Karpas-422 (cell line): ENCODE results near the gene SYNGR2. TPM values are rescaled to one million over a fixed set of nuclear protein-coding genes. Genes with fewer than 3 reads are reported as not detected.

Experiments used
- DNase-seq: peaks from one replicate; pipeline ENCODE4 v3.0.0-alpha.2; 2015
- H2AFZ ChIP-seq: fragments of 200-600 bp; sonication (generic); 2 replicates; pipeline ENCODE4 v1.6.1; 2014; ENCODE audit warnings: antibody characterized with exemption, low read length, mixed read lengths
- H3K27ac ChIP-seq: fragments of 200-600 bp; sonication (generic); 2 replicates; pipeline ENCODE4 v1.5.1; 2014; ENCODE audit warnings: mild to moderate bottlenecking, low read length, moderate library complexity
- H3K27me3 ChIP-seq: fragments of 200-600 bp; sonication (generic); 2 replicates; pipeline ENCODE4 v1.6.1; 2014; ENCODE audit warnings: low read length, mixed read lengths
- H3K36me3 ChIP-seq: fragments of 200-600 bp; sonication (generic); 2 replicates; pipeline ENCODE4 v1.6.1; 2014; ENCODE audit warnings: low read length, mixed read lengths; ENCODE audit not compliant: insufficient read depth
- H3K4me1 ChIP-seq: fragments of 200-600 bp; sonication (generic); 2 replicates; pipeline ENCODE4 v1.6.1; 2014; ENCODE audit warnings: mild to moderate bottlenecking, low read length, mixed read lengths
- H3K4me2 ChIP-seq: fragments of 200-600 bp; sonication (generic); 2 replicates; pipeline ENCODE4 v1.6.1; 2014; ENCODE audit warnings: low read length, low read depth, mild to moderate bottlenecking; ENCODE audit not compliant: poor library complexity, severe bottlenecking
- H3K4me3 ChIP-seq: fragments of 200-600 bp; sonication (generic); 2 replicates; pipeline ENCODE4 v1.5.1; 2014; ENCODE audit warnings: mild to moderate bottlenecking, antibody characterized with exemption, low read length, mixed read lengths
- H3K79me2 ChIP-seq: fragments of 200-600 bp; sonication (generic); 2 replicates; pipeline ENCODE4 v1.6.1; 2014; ENCODE audit warnings: mild to moderate bottlenecking, low read length, mixed read lengths
- H3K9ac ChIP-seq: fragments of 200-600 bp; sonication (generic); 2 replicates; pipeline ENCODE4 v1.6.0; 2014; ENCODE audit warnings: low read length
- H3K9me2 ChIP-seq: fragments of 200-600 bp; sonication (generic), shearing (Covaris generic); replicated peaks from 2 replicates; pipeline ENCODE4 v1.6.0; 2014; ENCODE audit warnings: mild to moderate bottlenecking, low read length, moderate library complexity; ENCODE audit not compliant: insufficient read depth
- H3K9me3 ChIP-seq: fragments of 300-700, 200-600 bp; sonication (generic); 2 replicates; pipeline ENCODE4 v1.6.1; 2014; ENCODE audit warnings: low read length, mixed read lengths
- H4K20me1 ChIP-seq: fragments of 200-600 bp; sonication (generic); 2 replicates; pipeline ENCODE4 v1.6.1; 2014; ENCODE audit warnings: mild to moderate bottlenecking, antibody characterized with exemption, low read length, low read depth; ENCODE audit not compliant: insufficient read depth
- total RNA-seq: library from RNA; depleted of rRNA; stranded (reverse); fragments of >200 nt; shearing (Covaris generic); gene quantifications from 2 replicates; pipeline ENCODE4 v1.2.3, GENCODE V29; 2014; ENCODE audit warnings: low replicate concordance

The SYNGR2 gene
- total RNA-seq, 1 experiment from 2014 or later = 31.9 TPM

- no peaks in the 10 kb centered on the region for H3K9me3 ChIP-seq
- H3K36me3 ChIP-seq = peaks cover 46% of the 10 kb centered on the region
- no peak overlapping the region for H3K4me2 ChIP-seq
- no peak overlapping the region for H3K27ac ChIP-seq
- DNase-seq = no peak
- H3K27me3 ChIP-seq = no peaks in the 10 kb centered on the region
- no peak overlapping the region for H3K9ac ChIP-seq
- H4K20me1 ChIP-seq = 0 out of 2 replicates have a peak, but pooled peaks cover 12% of the 10 kb centered on the region
- H3K79me2 ChIP-seq = peaks cover 42% of the 10 kb centered on the region
- H3K4me3 ChIP-seq = no peak overlapping the region
- H3K9me2 ChIP-seq = no peaks in the 10 kb centered on the region
- no peak overlapping the region for H2AFZ ChIP-seq
- H3K4me1 ChIP-seq = peaks cover 28% of the 10 kb centered on the region
These were observed 28.3 kb downstream of the SYNGR2 start for GRCh38 chr17:78196716-78197115.

GRCh38 chr17:78197147-78197832, 28.9 kb downstream of the SYNGR2 start:
- H3K27me3 ChIP-seq = no peaks in the 10 kb centered on the region
- H3K4me2 ChIP-seq = no peak overlapping the region
- H2AFZ ChIP-seq = no peak overlapping the region
- peaks cover 42% of the 10 kb centered on the region for H3K79me2 ChIP-seq
- no peaks in the 10 kb centered on the region for H3K9me2 ChIP-seq
- H4K20me1 ChIP-seq = 0 out of 2 replicates have a peak, but pooled peaks cover 12% of the 10 kb centered on the region
- no peak overlapping the region for H3K27ac ChIP-seq
- H3K4me1 ChIP-seq = peaks cover 22% of the 10 kb centered on the region
- H3K4me3 ChIP-seq = no peak overlapping the region
- H3K9ac ChIP-seq = no peak overlapping the region
- H3K36me3 ChIP-seq = peaks cover 46% of the 10 kb centered on the region
- no peaks in the 10 kb centered on the region for H3K9me3 ChIP-seq
- no peak for DNase-seq

- Histone ChIP-seq H3K27ac (no peak overlapping the region), H3K9ac (no peak overlapping the region), H3K36me3 (peaks cover 41% of the 10 kb centered on the region)
These were observed 32.1 kb downstream of the SYNGR2 start for GRCh38 chr17:78200451-78200850.

GRCh38 chr17:78202666-78203065, 34.3 kb downstream of the SYNGR2 start:
- no peak for DNase-seq

More at GRCh38 chr17:78200451-78200850, 32.1 kb downstream of the SYNGR2 start:
- Histone ChIP-seq H4K20me1 (0 out of 2 replicates have a peak, but pooled peaks cover 12% of the 10 kb centered on the region), H3K9me2 (no peaks in the 10 kb centered on the region), H3K27me3 (no peaks in the 10 kb centered on the region), H3K9me3 (no peaks in the 10 kb centered on the region), H3K4me1 (no peaks in the 10 kb centered on the region), H2AFZ (no peak overlapping the region), H3K4me2 (no peak overlapping the region), H3K4me3 (no peak overlapping the region), H3K79me2 (peaks cover 21% of the 10 kb centered on the region)
- DNase-seq = no peak

GRCh38 chr17:78204387-78205123, 36.2 kb downstream of the SYNGR2 start:
- H4K20me1 ChIP-seq = no peaks in the 10 kb centered on the region

More at GRCh38 chr17:78202666-78203065, 34.3 kb downstream of the SYNGR2 start:
- Histone ChIP-seq H3K4me2 (no peak overlapping the region), H3K9ac (no peak overlapping the region), H3K9me2 (no peaks in the 10 kb centered on the region), H3K27ac (no peak overlapping the region), H3K4me3 (no peak overlapping the region), H4K20me1 (0 out of 2 replicates have a peak, but pooled peaks cover under 1% of the 10 kb centered on the region), H3K9me3 (no peaks in the 10 kb centered on the region), H2AFZ (no peak overlapping the region), H3K4me1 (no peaks in the 10 kb centered on the region), H3K79me2 (peaks cover 4% of the 10 kb centered on the region; the same call in 1 of the 2 replicates), H3K36me3 (peaks cover 34% of the 10 kb centered on the region; the same call in 1 of the 2 replicates), H3K27me3 (no peaks in the 10 kb centered on the region)

GRCh38 chr17:78205124-78205775, 36.9 kb downstream of the SYNGR2 start:
- no peak overlapping the region for H3K4me3 ChIP-seq
- DNase-seq = no peak
- peaks cover 20% of the 10 kb centered on the region; the same call in 1 of the 2 replicates for H3K36me3 ChIP-seq
- no peak overlapping the region for H3K27ac ChIP-seq
- no peaks in the 10 kb centered on the region for H4K20me1 ChIP-seq
- no peaks in the 10 kb centered on the region for H3K9me3 ChIP-seq
- H3K4me1 ChIP-seq = no peaks in the 10 kb centered on the region
- no peaks in the 10 kb centered on the region; the same call in 1 of the 2 replicates for H3K79me2 ChIP-seq
- no peak overlapping the region for H3K4me2 ChIP-seq
- no peak overlapping the region for H3K9ac ChIP-seq
- no peaks in the 10 kb centered on the region for H3K27me3 ChIP-seq
- H3K9me2 ChIP-seq = no peaks in the 10 kb centered on the region
- H2AFZ ChIP-seq = no peak overlapping the region

More at GRCh38 chr17:78204387-78205123, 36.2 kb downstream of the SYNGR2 start:
- Histone ChIP-seq H3K4me3 (no peak overlapping the region), H3K9me3 (no peaks in the 10 kb centered on the region), H3K27ac (no peak overlapping the region), H3K79me2 (no peaks in the 10 kb centered on the region; the same call in 1 of the 2 replicates), H3K4me2 (no peak overlapping the region), H3K36me3 (peaks cover 21% of the 10 kb centered on the region; the same call in 1 of the 2 replicates), H3K4me1 (no peaks in the 10 kb centered on the region), H3K9me2 (no peaks in the 10 kb centered on the region), H2AFZ (no peak overlapping the region), H3K9ac (no peak overlapping the region), H3K27me3 (no peaks in the 10 kb centered on the region)
- no peak for DNase-seq

GRCh38 chr17:78206298-78206697, 37.9 kb downstream of the SYNGR2 start:
- H3K4me2 ChIP-seq = no peak overlapping the region
- no peaks in the 10 kb centered on the region for H3K9me3 ChIP-seq
- peaks cover 17% of the 10 kb centered on the region; the same call in 1 of the 2 replicates for H3K36me3 ChIP-seq
- H4K20me1 ChIP-seq = no peaks in the 10 kb centered on the region
- no peaks in the 10 kb centered on the region for H3K79me2 ChIP-seq
- no peaks in the 10 kb centered on the region for H3K9me2 ChIP-seq
- H3K4me3 ChIP-seq = no peak overlapping the region
- no peak overlapping the region for H2AFZ ChIP-seq
- DNase-seq = peak; percentile 60
- no peaks in the 10 kb centered on the region for H3K4me1 ChIP-seq
- no peak overlapping the region for H3K27ac ChIP-seq
- H3K9ac ChIP-seq = no peak overlapping the region
- no peaks in the 10 kb centered on the region for H3K27me3 ChIP-seq

GRCh38 chr17:78208486-78208885, 40.1 kb downstream of the SYNGR2 start:
- no peak overlapping the region for H3K4me3 ChIP-seq
- no peaks in the 10 kb centered on the region for H3K9me3 ChIP-seq
- no peak for DNase-seq
- H3K27me3 ChIP-seq = no peaks in the 10 kb centered on the region
- H2AFZ ChIP-seq = no peak overlapping the region
- no peak overlapping the region for H3K27ac ChIP-seq
- no peaks in the 10 kb centered on the region for H4K20me1 ChIP-seq
- no peaks in the 10 kb centered on the region for H3K9me2 ChIP-seq
- peaks cover 17% of the 10 kb centered on the region; the same call in 1 of the 2 replicates for H3K36me3 ChIP-seq
- H3K79me2 ChIP-seq = no peaks in the 10 kb centered on the region
- no peaks in the 10 kb centered on the region; the same call in 1 of the 2 replicates for H3K4me1 ChIP-seq
- H3K4me2 ChIP-seq = no peak overlapping the region
- H3K9ac ChIP-seq = no peak overlapping the region
